ENCODE measurements around the gene TMEM14B.
A peak's percentile ranks its signal among the peaks of the same experiment; 100 is the strongest.
"Not testable (repeated sequence)": the region's sequence is repeated elsewhere in the genome, so short reads cannot be mapped to it uniquely, and the experiment has no call there.

TMEM14B gene

GRCh38 chr6:10747251-10747972 lies at the start of gene TMEM14B:
TSS of gene TMEM14B (plus strand) at chr6:10747805. CDS start at chr6:10749246, 1,441 bp downstream.
- DNase-seq, result peak; percentile 99

GRCh38 chr6:10713962-10714361 lies 33.6 kb upstream of the TMEM14B start:
- no peak for DNase-seq

- no peak for DNase-seq
Observed at GRCh38 chr6:10719296-10719963, 28.2 kb upstream of the TMEM14B start.

GRCh38 chr6:10719964-10720264 lies 27.7 kb upstream of the TMEM14B start:
- no peak for DNase-seq

- DNase-seq, result no peak
Observed at GRCh38 chr6:10720265-10720959, 27.2 kb upstream of the TMEM14B start.

GRCh38 chr6:10720960-10721849 lies 26.4 kb upstream of the TMEM14B start:
- DNase-seq, result not testable (repeated sequence)

GRCh38 chr6:10721850-10722569 lies 25.6 kb upstream of the TMEM14B start:
- DNase-seq, result no peak

- peak; percentile 79 for DNase-seq
Observed at GRCh38 chr6:10722570-10722819, 25.1 kb upstream of the TMEM14B start.

- peak; percentile 96 for DNase-seq
Observed at GRCh38 chr6:10722820-10723566, 24.6 kb upstream of the TMEM14B start, which contains the start of gene TMEM14C. TSS of gene TMEM14C (plus strand) at chr6:10723070. CDS start at chr6:10724614, 1,544 bp downstream.

GRCh38 chr6:10723567-10723881 lies 24.1 kb upstream of the TMEM14B start:
- DNase-seq, result no peak

GRCh38 chr6:10725044-10725443 lies 22.6 kb upstream of the TMEM14B start:
- no peak for DNase-seq

- DNase-seq, result no peak
Observed at GRCh38 chr6:10725716-10726115, 21.9 kb upstream of the TMEM14B start.

GRCh38 chr6:10730254-10730653 lies 17.4 kb upstream of the TMEM14B start:
- DNase-seq, result no peak

- DNase-seq, result no peak
Observed at GRCh38 chr6:10733151-10733715, 14.4 kb upstream of the TMEM14B start.

- DNase-seq, result no peak
Observed at GRCh38 chr6:10733863-10734262, 13.7 kb upstream of the TMEM14B start.

GRCh38 chr6:10736731-10737130 lies 10.9 kb upstream of the TMEM14B start:
- DNase-seq, result no peak

GRCh38 chr6:10740061-10740460 lies 7.5 kb upstream of the TMEM14B start:
- no peak for DNase-seq

- DNase-seq, result not testable (repeated sequence)
Observed at GRCh38 chr6:10741643-10742042, 6.0 kb upstream of the TMEM14B start.

- DNase-seq, result no peak
Observed at GRCh38 chr6:10742251-10742650, 5.4 kb upstream of the TMEM14B start.

GRCh38 chr6:10743515-10743914 lies 4.1 kb upstream of the TMEM14B start:
- no peak for DNase-seq

GRCh38 chr6:10745116-10745515 lies 2.5 kb upstream of the TMEM14B start:
- no peak for DNase-seq

- DNase-seq, result peak; percentile 95
Observed at GRCh38 chr6:10746915-10747250, 722 bp upstream of the TMEM14B start.

Data from NCI-H2029 treated with DMSO at 0.1 percent for 48 hours (cell line).